ENCODE data around the gene CNKSR1. TPM values are rescaled to one million over a fixed set of nuclear protein-coding genes. Genes with fewer than 3 reads are reported as not detected.
A peak's percentile ranks its signal among the peaks of the same experiment; 100 is the strongest.

The CNKSR1 gene
- total RNA-seq, 1 experiment from 2014 or later: 35.5 TPM

DNA sequence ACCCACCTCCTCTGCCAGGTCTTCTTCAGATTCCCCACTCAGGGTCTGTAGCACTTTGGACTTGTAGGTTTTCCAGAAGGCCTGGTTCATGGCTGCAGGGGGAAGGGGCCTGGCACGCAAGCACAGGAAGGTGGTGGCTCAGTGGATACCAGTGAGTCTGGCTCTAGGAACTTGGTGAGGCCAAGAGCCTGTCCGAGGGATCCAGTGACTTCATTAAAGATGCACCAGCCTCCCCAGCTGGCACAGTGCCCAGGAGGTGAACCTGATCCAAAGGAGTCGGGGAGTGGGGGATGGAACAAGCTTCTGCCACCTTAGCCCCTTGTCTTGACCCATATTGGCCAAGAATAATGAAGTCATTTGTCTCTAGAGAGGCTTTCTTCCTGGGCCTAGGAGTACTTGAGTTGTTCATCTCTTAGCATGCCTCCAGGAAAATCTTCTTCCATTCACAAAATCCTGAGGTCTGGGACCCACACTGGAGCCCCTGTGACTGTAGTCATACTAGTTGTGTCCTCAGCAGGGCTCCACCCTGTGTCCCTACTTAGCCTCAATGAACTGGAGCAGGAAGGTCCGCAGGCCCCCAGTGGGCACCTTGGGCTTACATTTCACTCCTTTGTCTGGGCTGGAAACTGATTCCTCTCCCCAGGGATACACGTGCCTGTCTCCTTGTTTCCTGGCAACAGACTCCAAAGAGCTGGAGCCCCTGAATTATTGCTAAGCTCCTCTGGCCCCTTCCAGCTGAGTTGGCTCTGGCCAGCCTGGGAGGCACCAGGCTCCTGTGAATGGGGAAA is 8.7 kb upstream of the CNKSR1 start, which contains the start of gene C1orf232:
Gene C1orf232, minus strand, starts transcription at position 554 of the 788 bp plus-strand sequence. Its CDS starts 464 bp downstream, at position 90.
- Mint-ChIP-seq H3K27ac (ENCODE audit: low read depth, unreplicated experiment) (peak within 1 kb of the TSS; percentile 93), H3K4me3 (ENCODE audit: unreplicated experiment) (peak within 1 kb of the TSS; percentile 86), H3K27me3 (ENCODE audit: insufficient read depth, unreplicated experiment) (no peaks in the 10 kb centered on the region), H3K4me1 (ENCODE audit: insufficient read depth, unreplicated experiment) (no peaks in the 10 kb centered on the region), H3K36me3 (ENCODE audit: insufficient read depth, unreplicated experiment) (no peaks in the 10 kb centered on the region), H3K9me3 (ENCODE audit: unreplicated experiment) (no peaks in the 10 kb centered on the region)
- ChIA-PET CTCF (interaction anchor here (0.6 to 2.8 kb wide), 12 partner anchors 11 to 1822 kb away, joined by 3 to 20 read pairs (median 4); partner anchors contain the start of gene CEP85), POLR2A (no interaction called here)
- no peak for DNase-seq (ENCODE audit: unreplicated experiment)
- TF ChIP-seq, protein P1, sequence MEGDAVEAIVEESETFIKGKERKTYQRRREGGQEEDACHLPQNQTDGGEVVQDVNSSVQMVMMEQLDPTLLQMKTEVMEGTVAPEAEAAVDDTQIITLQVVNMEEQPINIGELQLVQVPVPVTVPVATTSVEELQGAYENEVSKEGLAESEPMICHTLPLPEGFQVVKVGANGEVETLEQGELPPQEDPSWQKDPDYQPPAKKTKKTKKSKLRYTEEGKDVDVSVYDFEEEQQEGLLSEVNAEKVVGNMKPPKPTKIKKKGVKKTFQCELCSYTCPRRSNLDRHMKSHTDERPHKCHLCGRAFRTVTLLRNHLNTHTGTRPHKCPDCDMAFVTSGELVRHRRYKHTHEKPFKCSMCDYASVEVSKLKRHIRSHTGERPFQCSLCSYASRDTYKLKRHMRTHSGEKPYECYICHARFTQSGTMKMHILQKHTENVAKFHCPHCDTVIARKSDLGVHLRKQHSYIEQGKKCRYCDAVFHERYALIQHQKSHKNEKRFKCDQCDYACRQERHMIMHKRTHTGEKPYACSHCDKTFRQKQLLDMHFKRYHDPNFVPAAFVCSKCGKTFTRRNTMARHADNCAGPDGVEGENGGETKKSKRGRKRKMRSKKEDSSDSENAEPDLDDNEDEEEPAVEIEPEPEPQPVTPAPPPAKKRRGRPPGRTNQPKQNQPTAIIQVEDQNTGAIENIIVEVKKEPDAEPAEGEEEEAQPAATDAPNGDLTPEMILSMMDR (IDR thresholded peaks at IDR 0.05; ENCODE audit: unreplicated experiment): no peak
- intact Hi-C loops (cut with micrococcal nuclease): loop anchor here (1.0 to 5.0 kb wide), 3 partner anchors 66 to 224 kb away; partner anchors contain the start of gene CEP85
- no TSS peak for BruUV-seq (replicated peaks)

DNA sequence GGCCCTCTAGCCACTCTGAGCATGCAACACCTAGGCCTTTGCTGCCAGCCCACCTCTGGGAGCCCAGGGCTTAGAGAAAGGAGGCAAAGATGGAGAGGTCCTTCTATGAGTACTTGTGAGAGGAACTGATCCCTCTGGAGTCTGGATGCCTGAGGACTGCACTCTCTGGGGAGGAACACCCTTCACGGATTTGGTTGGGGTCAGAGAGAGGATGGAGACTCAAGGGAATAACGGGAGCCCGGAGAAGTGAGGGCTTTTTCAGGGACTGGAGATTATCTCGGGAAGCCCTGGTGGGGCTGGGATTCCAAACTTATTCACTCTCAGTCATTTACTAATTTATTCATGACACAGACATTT is 8.1 kb upstream of the CNKSR1 start:
- Mint-ChIP-seq H3K4me1 (ENCODE audit: insufficient read depth, unreplicated experiment) (no peaks in the 10 kb centered on the region), H3K4me3 (ENCODE audit: unreplicated experiment) (peak overlapping the region; percentile 86), H3K36me3 (ENCODE audit: insufficient read depth, unreplicated experiment) (no peaks in the 10 kb centered on the region), H3K27me3 (ENCODE audit: insufficient read depth, unreplicated experiment) (no peaks in the 10 kb centered on the region), H3K27ac (ENCODE audit: low read depth, unreplicated experiment) (no peak overlapping the region), H3K9me3 (ENCODE audit: unreplicated experiment) (no peaks in the 10 kb centered on the region)
- ChIA-PET CTCF (interaction anchor here (0.6 to 2.8 kb wide), 23 partner anchors 8 to 1823 kb away, joined by 3 to 20 read pairs (median 4); partner anchors contain the start of gene CEP85), POLR2A (interaction anchor here (0.6 to 1.8 kb wide), 10 partner anchors 9 to 263 kb away, joined by 3 to 27 read pairs (median 5); partner anchors contain the start of genes CEP85, DHDDS and SH3BGRL3)
- TF ChIP-seq, protein P1 (IDR thresholded peaks at IDR 0.05; ENCODE audit: unreplicated experiment): no peak
- no TSS peak for BruUV-seq (replicated peaks)
- DNase-seq (ENCODE audit: unreplicated experiment): no peak
- intact Hi-C loops (cut with micrococcal nuclease): loop anchor here (1.0 to 5.0 kb wide), 3 partner anchors 65 to 223 kb away; partner anchors contain the start of gene CEP85

DNA sequence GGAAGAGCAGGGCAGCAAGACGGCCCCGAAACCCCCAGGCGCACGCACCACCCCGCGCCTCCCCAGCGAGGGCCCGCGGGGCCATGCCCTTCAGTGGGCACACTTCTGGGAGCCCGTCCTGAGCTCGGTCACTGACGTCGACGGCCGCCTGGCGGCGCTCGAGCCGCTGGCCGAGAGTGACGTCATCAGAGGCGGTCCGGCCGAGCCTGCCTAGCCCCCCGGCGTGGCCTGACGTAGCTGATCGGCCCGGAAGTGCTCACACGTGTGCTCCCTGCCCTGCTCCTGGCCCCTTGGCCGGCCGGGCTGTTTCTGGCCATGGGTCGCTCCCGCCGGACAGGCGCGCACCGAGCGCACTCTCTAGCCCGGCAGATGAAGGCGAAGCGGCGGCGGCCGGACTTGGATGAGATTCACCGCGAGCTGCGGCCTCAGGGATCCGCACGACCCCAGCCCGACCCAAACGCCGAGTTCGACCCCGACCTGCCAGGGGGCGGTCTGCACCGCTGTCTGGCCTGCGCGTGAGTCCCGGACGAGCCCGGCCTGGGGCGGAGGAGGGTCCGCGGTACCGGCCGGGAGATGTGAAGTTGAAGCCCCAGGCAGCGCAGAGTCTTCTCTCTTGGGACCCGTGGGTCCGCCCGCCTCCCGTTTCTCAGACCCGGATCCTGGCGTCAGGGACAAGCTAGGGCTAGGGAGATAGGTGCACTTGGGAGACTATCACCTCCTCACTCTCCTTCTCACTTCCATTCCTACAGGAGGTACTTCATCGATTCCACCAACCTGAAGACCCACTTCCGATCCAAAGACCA is 7.4 kb upstream of the CNKSR1 start, which contains the start of gene ZNF593:
Gene ZNF593, plus strand, starts transcription at position 240 of the 803 bp plus-strand sequence. Its CDS starts 76 bp downstream, at position 316.
- BruUV-seq (replicated peaks): TSS peak; percentile 90

More for the DNA sequence above, 7.4 kb upstream of the CNKSR1 start, which contains the start of gene ZNF593:
- Mint-ChIP-seq H3K36me3 (ENCODE audit: insufficient read depth, unreplicated experiment) (no peaks in the 10 kb centered on the region), H3K4me3 (ENCODE audit: unreplicated experiment) (peak within 1 kb of the TSS; percentile 86), H3K27ac (ENCODE audit: low read depth, unreplicated experiment) (peak within 1 kb of the TSS; percentile 93), H3K9me3 (ENCODE audit: unreplicated experiment) (no peaks in the 10 kb centered on the region), H3K4me1 (ENCODE audit: insufficient read depth, unreplicated experiment) (no peaks in the 10 kb centered on the region), H3K27me3 (ENCODE audit: insufficient read depth, unreplicated experiment) (no peaks in the 10 kb centered on the region)
- TF ChIP-seq, protein P1 (IDR thresholded peaks at IDR 0.05; ENCODE audit: unreplicated experiment): peak; percentile 91
- peak; percentile 86 for DNase-seq (ENCODE audit: unreplicated experiment)
- intact Hi-C loops (cut with micrococcal nuclease): loop anchor here (1.0 to 5.0 kb wide), 3 partner anchors 64 to 222 kb away; partner anchors contain the start of gene CEP85
- CTCF ChIA-PET: interaction anchor here (0.6 to 2.8 kb wide), 33 partner anchors 8 to 331 kb away, joined by 3 to 20 read pairs (median 4); partner anchors contain the start of genes CD52 and CEP85
- POLR2A ChIA-PET: interaction anchor here (0.5 to 1.8 kb wide), 18 partner anchors 8 to 262 kb away, joined by 3 to 27 read pairs (median 4); partner anchors contain the start of genes CEP85, DHDDS, PDIK1L and SH3BGRL3

Measured in MCF 10A (cell line).